T1000 (cell line): Measurements from ENCODE around the gene MAST4.

Experiments
- DNase-seq: peaks from one replicate; lab custom pipeline; 2025; ENCODE audit warnings: mixed read lengths; lab: John Stamatoyannopoulos, UW

The MAST4 gene

GRCh38 chr5:66603881-66604280, 7.7 kb downstream of the MAST4 start:
- DNase-seq = no peak

GRCh38 chr5:66606713-66607112, 10.5 kb downstream of the MAST4 start:
- DNase-seq = no peak

GRCh38 chr5:66608501-66608900, 12.3 kb downstream of the MAST4 start:
- DNase-seq = no peak

DNA sequence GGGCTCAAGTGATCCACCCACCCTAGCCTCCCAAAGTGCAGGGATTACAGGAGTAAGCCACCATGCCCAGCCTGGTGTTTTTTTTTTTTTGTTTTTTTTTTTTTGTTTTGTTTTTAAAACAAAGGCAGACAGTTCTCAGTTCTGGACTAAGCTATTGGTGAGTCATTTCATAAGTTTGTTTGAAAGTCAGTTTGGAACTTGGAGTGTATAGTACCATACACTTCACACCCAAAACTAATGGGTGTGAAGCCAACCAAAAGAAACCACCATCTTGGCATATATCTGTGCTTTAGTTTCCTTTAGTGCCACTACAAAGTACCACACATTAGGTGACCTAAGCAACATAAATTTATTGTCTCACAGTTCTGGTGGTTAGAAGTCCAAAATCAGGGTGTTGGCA, 13.4 kb downstream of the MAST4 start:
- no peak for DNase-seq

GRCh38 chr5:66612226-66612625, 16.0 kb downstream of the MAST4 start:
- DNase-seq = no peak

DNA sequence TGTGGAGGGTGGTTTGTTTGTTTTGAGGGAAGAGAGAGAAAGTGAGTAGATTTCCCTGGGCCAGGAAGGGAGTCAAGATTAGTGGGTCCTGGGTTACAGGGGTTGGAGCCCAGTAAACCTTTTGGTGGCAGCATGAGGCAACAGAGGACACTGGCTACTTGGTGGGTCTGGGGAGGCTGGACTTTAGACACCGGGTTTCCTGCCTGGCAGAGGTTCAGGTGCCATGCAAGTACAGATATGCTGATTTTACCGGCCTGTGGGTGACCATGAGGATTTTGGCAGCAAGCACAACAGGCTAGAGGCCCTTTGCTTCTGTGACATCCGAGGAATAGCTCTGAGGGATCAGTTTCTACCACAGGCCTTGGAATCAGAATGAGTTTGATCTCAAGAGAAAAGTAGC, 18.9 kb downstream of the MAST4 start:
- no peak for DNase-seq

- DNase-seq = no peak
Observed at GRCh38 chr5:66615894-66616293, 19.7 kb downstream of the MAST4 start.

- DNase-seq = no peak
Observed at GRCh38 chr5:66616520-66617225, 20.5 kb downstream of the MAST4 start.

- DNase-seq = no peak
Observed at GRCh38 chr5:66617226-66617861, 21.2 kb downstream of the MAST4 start.

- no peak for DNase-seq
Observed at GRCh38 chr5:66617991-66618768, 22.0 kb downstream of the MAST4 start.

DNA sequence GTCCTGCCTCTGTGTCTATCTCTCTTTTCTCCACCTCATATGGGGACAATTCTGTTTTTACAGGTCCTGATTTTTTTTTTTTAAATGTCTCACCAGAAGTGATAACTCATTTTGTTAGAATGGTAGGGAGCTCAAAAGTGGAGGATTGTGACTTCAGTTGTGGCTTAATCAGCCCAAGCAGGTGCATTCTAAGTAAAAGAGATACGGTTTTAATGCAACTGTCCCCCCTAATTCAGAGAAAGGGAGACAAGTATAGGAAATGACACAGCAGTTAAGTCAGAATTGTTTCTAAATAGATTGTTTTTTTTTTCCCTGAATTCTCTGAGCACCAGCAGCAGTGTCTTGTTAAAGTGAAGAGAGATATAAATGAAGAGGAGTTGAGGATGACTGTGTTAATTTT, 24.5 kb downstream of the MAST4 start:
- no peak for DNase-seq

DNA sequence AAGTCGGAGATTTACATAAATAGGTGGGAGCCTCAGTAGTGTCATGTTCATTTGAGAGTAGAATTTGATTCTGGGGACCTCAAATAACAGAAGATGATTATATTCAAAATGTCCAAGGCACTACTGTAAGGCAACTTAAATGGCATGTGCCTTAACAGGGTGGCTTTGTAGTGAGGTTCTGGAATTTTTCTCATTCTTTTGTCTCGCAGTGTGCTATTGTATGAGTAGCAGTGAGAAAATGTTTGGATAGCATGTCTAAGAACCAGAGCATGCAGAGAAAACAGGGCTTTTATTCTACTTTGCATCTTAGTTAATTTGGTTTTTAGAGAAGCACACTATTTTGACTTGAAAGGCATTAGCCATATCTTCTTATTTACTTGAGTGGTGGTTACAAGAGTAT, 25.0 kb downstream of the MAST4 start:
- no peak for DNase-seq

- DNase-seq = no peak
Observed at GRCh38 chr5:66621736-66622135, 25.5 kb downstream of the MAST4 start.

DNA sequence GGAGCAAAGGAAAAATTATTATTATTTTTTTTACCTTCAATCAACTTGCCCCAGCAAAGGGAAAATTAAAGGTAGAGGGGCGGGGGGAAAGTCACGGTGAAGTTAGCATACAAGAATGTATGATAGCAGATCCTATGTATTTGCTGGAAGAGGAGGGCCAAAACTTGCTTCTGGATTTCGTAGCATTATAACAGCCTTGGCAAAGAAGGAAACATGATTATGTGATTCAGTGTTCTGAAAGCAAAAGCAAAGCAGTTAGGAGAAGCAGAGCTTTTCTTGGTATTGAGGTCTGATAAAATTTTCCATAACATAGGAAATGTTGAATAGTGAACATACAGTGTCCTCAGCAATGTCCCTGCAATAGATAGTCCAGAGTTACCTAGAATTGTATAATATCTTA, 32.4 kb downstream of the MAST4 start:
- no peak for DNase-seq

DNA sequence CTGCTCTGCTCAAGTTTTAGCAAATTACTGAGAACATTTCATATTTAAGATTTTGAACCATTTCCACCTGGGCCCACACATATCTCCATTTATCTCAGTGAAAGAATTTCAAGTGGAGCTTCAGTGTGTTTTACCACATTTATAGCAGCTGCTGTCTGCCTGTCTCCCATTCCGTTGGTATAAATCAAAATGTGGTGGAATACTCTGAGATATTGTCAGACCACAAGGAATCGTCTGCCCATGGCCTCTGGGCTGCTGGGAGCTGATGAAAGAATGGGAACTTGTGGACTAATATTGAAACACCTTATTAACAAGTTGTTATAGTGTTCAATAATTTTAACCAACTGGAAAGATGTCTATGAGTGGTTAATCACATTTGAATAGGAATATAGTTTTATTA, 33.3 kb downstream of the MAST4 start:
- DNase-seq = no peak

- no peak for DNase-seq
Observed at GRCh38 chr5:66633754-66634153, 37.6 kb downstream of the MAST4 start.

DNA sequence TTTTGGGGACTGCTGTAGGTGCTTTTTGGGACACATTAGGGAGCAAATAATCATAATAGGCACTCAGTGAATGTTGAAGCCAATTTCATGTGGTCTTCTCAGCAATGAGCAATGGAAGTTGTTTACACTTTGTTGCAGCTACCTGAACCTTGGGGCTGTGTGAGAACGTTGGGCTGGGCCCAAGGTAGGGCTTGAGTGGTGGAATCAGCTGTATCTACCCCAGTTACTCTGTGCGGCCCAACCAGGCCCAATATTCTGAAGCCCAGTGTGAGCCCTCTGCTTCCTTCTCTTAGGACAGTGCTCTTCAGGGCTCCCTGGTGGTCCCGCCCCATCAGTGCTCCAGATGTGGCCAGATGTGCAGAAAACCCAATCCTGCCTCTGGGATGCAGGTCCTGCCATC, 38.4 kb downstream of the MAST4 start:
- no peak for DNase-seq

DNA sequence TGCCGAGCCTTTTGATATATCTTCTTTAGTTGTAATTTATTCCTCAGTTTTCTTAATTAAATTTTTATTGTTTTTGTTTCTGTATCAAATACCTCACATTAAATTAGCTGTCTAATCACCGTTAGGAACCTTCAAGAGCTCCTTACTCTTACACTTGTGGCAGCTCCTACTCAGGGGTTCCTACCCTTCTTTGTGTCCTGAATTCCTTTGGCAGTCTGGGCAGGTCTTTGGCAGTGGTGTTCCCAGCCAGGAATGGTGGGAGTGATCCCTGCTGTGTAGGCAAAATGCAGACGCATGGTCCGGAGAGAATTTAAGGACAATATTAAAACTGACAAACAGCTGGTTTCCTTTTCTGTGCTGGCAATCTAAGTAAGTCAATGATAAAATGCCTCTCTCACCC, 41.8 kb downstream of the MAST4 start:
- DNase-seq = no peak

- no peak for DNase-seq
Observed at GRCh38 chr5:66639037-66639436, 42.8 kb downstream of the MAST4 start.

GRCh38 chr5:66642538-66642937, 46.3 kb downstream of the MAST4 start:
- DNase-seq = no peak

DNA sequence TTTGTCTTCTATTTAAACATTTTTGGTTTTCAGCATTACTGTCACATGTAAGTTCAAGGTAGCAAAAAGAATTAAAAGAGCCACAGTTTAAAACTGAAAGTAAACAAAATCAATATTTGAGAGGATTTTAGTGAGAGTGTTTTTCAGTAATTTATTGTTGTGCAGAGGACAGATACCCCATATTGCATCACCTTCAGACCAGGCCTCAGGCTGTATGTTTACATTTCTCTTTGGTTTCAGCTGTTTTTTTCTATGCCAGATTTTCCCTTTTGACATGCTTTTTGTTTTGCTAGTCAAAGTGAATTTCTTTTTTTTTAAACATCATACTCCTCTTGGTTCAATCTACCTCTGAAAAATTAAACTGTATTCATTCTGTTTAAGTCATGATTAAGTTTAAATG, 47.2 kb downstream of the MAST4 start:
- DNase-seq = no peak

DNA sequence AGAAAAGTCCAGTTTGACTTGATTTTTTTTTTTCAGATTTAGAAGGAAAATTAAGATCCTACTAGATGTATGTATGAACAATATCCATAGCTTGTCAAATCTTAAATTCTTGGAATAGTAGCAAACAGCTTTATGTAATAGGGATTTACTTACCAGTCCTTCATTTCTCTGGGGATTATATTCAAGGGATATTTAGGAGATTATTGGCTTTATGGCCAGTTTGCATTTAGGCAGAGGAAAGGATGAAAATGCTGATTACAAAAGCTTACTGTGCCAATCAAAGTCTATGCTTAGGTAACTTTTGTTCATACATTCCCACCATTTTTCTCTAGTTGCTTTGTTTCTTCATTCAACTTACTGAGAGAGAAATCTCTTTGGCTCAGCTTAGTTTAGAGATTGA, 47.9 kb downstream of the MAST4 start:
- no peak for DNase-seq

- DNase-seq = no peak
Observed at GRCh38 chr5:66645039-66645438, 48.8 kb downstream of the MAST4 start.
